Smooth muscle cell (in vitro differentiated cells): ENCODE measurements around the gene OPTN. TPM values are rescaled to one million over a fixed set of nuclear protein-coding genes. Genes with fewer than 3 reads are reported as not detected.
"Not testable (repeated sequence)": the region's sequence is repeated elsewhere in the genome, so short reads cannot be mapped to it uniquely, and the experiment has no call there.

ENCODE experiments used
- DNase-seq: peaks from one replicate; lab custom pipeline; 2025; ENCODE audit not compliant: unreplicated experiment; lab: John Stamatoyannopoulos, UW
- H2AFZ ChIP-seq: fragments of 200-600 bp; sonication (generic); 2 replicates; pipeline ENCODE4 v1.6.0; 2016; ENCODE audit warnings: antibody characterized with exemption, low read depth, mild to moderate bottlenecking
- H3F3A ChIP-seq: fragments of 200-600 bp; sonication (generic); 2 replicates; pipeline ENCODE4 v1.6.0; 2017; ENCODE audit warnings: antibody characterized with exemption, low read depth
- H3K27ac ChIP-seq: fragments of 200-600 bp; sonication (generic); 2 replicates; pipeline ENCODE4 v1.5.1; 2016; ENCODE audit warnings: low read depth, mild to moderate bottlenecking
- H3K27me3 ChIP-seq: fragments of 200-600 bp; sonication (generic); 2 replicates; pipeline ENCODE4 v1.6.1; 2016; ENCODE audit warnings: low read depth, mild to moderate bottlenecking
- H3K36me3 ChIP-seq: fragments of 200-600 bp; sonication (generic); 2 replicates; pipeline ENCODE4 v1.5.1; 2016; ENCODE audit warnings: low read depth
- H3K4me1 ChIP-seq: fragments of 200-600 bp; sonication (generic); 2 replicates; pipeline ENCODE4 v1.5.1; 2016; ENCODE audit warnings: low read depth
- H3K4me2 ChIP-seq: fragments of 200-600 bp; sonication (generic); 2 replicates; pipeline ENCODE4 v1.6.0; 2016; ENCODE audit warnings: mild to moderate bottlenecking
- H3K4me3 ChIP-seq: fragments of 200-600 bp; sonication (generic); 2 replicates; pipeline ENCODE4 v1.5.1; 2016; ENCODE audit warnings: mild to moderate bottlenecking
- H3K79me2 ChIP-seq: fragments of 200-600 bp; sonication (generic); 2 replicates; pipeline ENCODE4 v1.6.0; 2016; ENCODE audit warnings: low read depth, mild to moderate bottlenecking
- H3K9ac ChIP-seq: fragments of 200-600 bp; sonication (generic); 2 replicates; pipeline ENCODE4 v1.6.0; 2016; ENCODE audit warnings: low read depth
- H3K9me3 ChIP-seq: fragments of 200-600 bp; sonication (generic); replicated peaks from 2 replicates; pipeline ENCODE4 v1.5.1; 2016; ENCODE audit warnings: low read depth
- H4K20me1 ChIP-seq: fragments of 200-600 bp; sonication (generic); 2 replicates; pipeline ENCODE4 v1.6.0; 2016; ENCODE audit warnings: low read depth
- CTCF ChIP-seq: fragments of 200-600 bp; sonication (generic); IDR thresholded peaks from 2 replicates; pipeline ENCODE4 v1.5.1; 2017; ENCODE audit warnings: borderline replicate concordance, mild to moderate bottlenecking, antibody characterized with exemption; ENCODE audit not compliant: insufficient read depth, poor library complexity, severe bottlenecking
- WGBS: methylation state at CpG from one replicate; pipeline ENCODE4 v1.1.7; 2016; ENCODE audit warnings: low lambda C conversion rate; 5-methylcytosine and 5-hydroxymethylcytosine counted together
- polyA plus RNA-seq: library from polyadenylated mRNA; unstranded; fragments of >200 nt; fragmentation: Nextera tagmentation; extraction: Ambion mirVana; gene quantifications from 2 replicates; pipeline ENCODE4 v1.2.1, GENCODE V29; 2016
- total RNA-seq: library from RNA; depleted of rRNA; stranded (reverse); fragments of >200 nt; gene quantifications from 2 replicates; pipeline ENCODE4 v1.2.3, GENCODE V29; 2014

Gene OPTN
- total and polyA plus RNA-seq, 2 experiments from 2014 or later: 43.7 to 83.0 TPM

- Histone ChIP-seq H3K4me1 (no peaks in the 10 kb centered on the region), H3K9me3 (no peaks in the 10 kb centered on the region), H3K27me3 (no peaks in the 10 kb centered on the region), H3F3A (peaks cover 4% of the 10 kb centered on the region), H3K79me2 (no peaks in the 10 kb centered on the region), H2AFZ (no peak overlapping the region), H3K27ac (no peak overlapping the region), H3K4me3 (no peak overlapping the region), H3K36me3 (no peaks in the 10 kb centered on the region), H3K4me2 (no peak overlapping the region), H3K9ac (no peak overlapping the region), H4K20me1 (no peaks in the 10 kb centered on the region)
- 92% methylated on average over 7 of the region's 7 CpGs for WGBS
- no peak for TF ChIP-seq CTCF
- DNase-seq: no peak
Observed at GRCh38 chr10:13092291-13093102, 7.5 kb upstream of the OPTN start.

- not testable (repeated sequence) for H3K36me3 ChIP-seq, H3K79me2 ChIP-seq, H3K4me3 ChIP-seq, H3K27me3 ChIP-seq, H4K20me1 ChIP-seq, H3F3A ChIP-seq, H2AFZ ChIP-seq, DNase-seq, H3K9ac ChIP-seq, H3K4me1 ChIP-seq, H3K4me2 ChIP-seq, H3K27ac ChIP-seq, H3K9me3 ChIP-seq
- WGBS: 98% methylated on average over 4 of the region's 4 CpGs
Observed at GRCh38 chr10:13094082-13094481, 5.9 kb upstream of the OPTN start.

GRCh38 chr10:13095094-13095493 lies 4.9 kb upstream of the OPTN start:
- H3K4me2 ChIP-seq: no peak overlapping the region
- H4K20me1 ChIP-seq: no peaks in the 10 kb centered on the region
- no peaks in the 10 kb centered on the region for H3K9me3 ChIP-seq
- H3K4me3 ChIP-seq: no peak overlapping the region
- no peaks in the 10 kb centered on the region for H3K36me3 ChIP-seq
- 78% methylated on average over 3 of the region's 3 CpGs for WGBS
- no peak overlapping the region for H3K27ac ChIP-seq
- no peak overlapping the region for H3K9ac ChIP-seq
- no peak for DNase-seq
- no peaks in the 10 kb centered on the region for H3K79me2 ChIP-seq
- H2AFZ ChIP-seq: no peak overlapping the region
- no peaks in the 10 kb centered on the region for H3F3A ChIP-seq
- H3K27me3 ChIP-seq: no peaks in the 10 kb centered on the region
- no peaks in the 10 kb centered on the region for H3K4me1 ChIP-seq
- no peak for TF ChIP-seq CTCF

- Histone ChIP-seq H3K27ac (no peak overlapping the region), H3K36me3 (no peaks in the 10 kb centered on the region), H3K4me2 (no peak overlapping the region), H3F3A (no peaks in the 10 kb centered on the region), H3K4me3 (no peak overlapping the region), H3K9me3 (no peaks in the 10 kb centered on the region), H3K9ac (no peak overlapping the region), H2AFZ (no peak overlapping the region), H3K79me2 (peaks cover 3% of the 10 kb centered on the region), H4K20me1 (no peaks in the 10 kb centered on the region), H3K27me3 (no peaks in the 10 kb centered on the region), H3K4me1 (peaks cover 4% of the 10 kb centered on the region)
- DNase-seq: no peak
- no peak for TF ChIP-seq CTCF
- 92% methylated on average over 2 of the region's 2 CpGs for WGBS
Observed at GRCh38 chr10:13095929-13096328, 4.0 kb upstream of the OPTN start.
